Activated CD4-positive, alpha-beta T cell treated with anti-CD3 and anti-CD28 coated beads, Interleukin-2, amount 50 U/mL, for 1 hour (primary cell): ENCODE data around the gene LTBP1.
"Not testable (repeated sequence)": the region's sequence is repeated elsewhere in the genome, so short reads cannot be mapped to it uniquely, and the experiment has no call there.

ENCODE experiments used
- DNase-seq: peaks from one replicate; pipeline ENCODE4 v3.0.0-alpha.2; 2020

Gene LTBP1

GRCh38 chr2:33235559-33235958 is 288.8 kb downstream of the LTBP1 start:
- DNase-seq, result not testable (repeated sequence)

- no peak for DNase-seq
Measured at GRCh38 chr2:33236482-33237385, 290.0 kb downstream of the LTBP1 start.

- DNase-seq, result no peak
Measured at GRCh38 chr2:33238111-33238510, 291.4 kb downstream of the LTBP1 start.

- no peak for DNase-seq
Measured at GRCh38 chr2:33240178-33240577, 293.4 kb downstream of the LTBP1 start.

- DNase-seq, result no peak
Measured at GRCh38 chr2:33241072-33241471, 294.3 kb downstream of the LTBP1 start.

- no peak for DNase-seq
Measured at GRCh38 chr2:33241581-33241980, 294.8 kb downstream of the LTBP1 start.

GRCh38 chr2:33242845-33243244 is 296.1 kb downstream of the LTBP1 start:
- no peak for DNase-seq

- no peak for DNase-seq
Measured at GRCh38 chr2:33246432-33246831, 299.7 kb downstream of the LTBP1 start.

- no peak for DNase-seq
Measured at GRCh38 chr2:33247365-33247764, 300.6 kb downstream of the LTBP1 start.

- no peak for DNase-seq
Measured at GRCh38 chr2:33250417-33251029, 303.8 kb downstream of the LTBP1 start.

GRCh38 chr2:33256162-33256755 is 309.5 kb downstream of the LTBP1 start:
- no peak for DNase-seq

GRCh38 chr2:33258387-33258786 is 311.6 kb downstream of the LTBP1 start:
- DNase-seq, result no peak

GRCh38 chr2:33262097-33262496 is 315.3 kb downstream of the LTBP1 start:
- no peak for DNase-seq

GRCh38 chr2:33264766-33265165 is 318.0 kb downstream of the LTBP1 start:
- DNase-seq, result no peak

GRCh38 chr2:33265584-33266338 is 319.0 kb downstream of the LTBP1 start:
- no peak for DNase-seq

GRCh38 chr2:33266467-33266866 is 319.7 kb downstream of the LTBP1 start:
- DNase-seq, result no peak

GRCh38 chr2:33267043-33267442 is 320.3 kb downstream of the LTBP1 start:
- DNase-seq, result no peak

- no peak for DNase-seq
Measured at GRCh38 chr2:33267756-33268155, 321.0 kb downstream of the LTBP1 start.

- DNase-seq, result no peak
Measured at GRCh38 chr2:33268246-33268831, 321.6 kb downstream of the LTBP1 start.

- DNase-seq, result no peak
Measured at GRCh38 chr2:33272001-33272400, 325.2 kb downstream of the LTBP1 start.

GRCh38 chr2:33273479-33273878 is 326.7 kb downstream of the LTBP1 start:
- no peak for DNase-seq

- no peak for DNase-seq
Measured at GRCh38 chr2:33274524-33274923, 327.8 kb downstream of the LTBP1 start.
